ENCODE results near the gene EXOC3. TPM values are rescaled to one million over a fixed set of nuclear protein-coding genes. Genes with fewer than 3 reads are reported as not detected.

Gene EXOC3
- polyA plus RNA-seq, 1 donor from 2014 or later = 27.7 TPM

DNA sequence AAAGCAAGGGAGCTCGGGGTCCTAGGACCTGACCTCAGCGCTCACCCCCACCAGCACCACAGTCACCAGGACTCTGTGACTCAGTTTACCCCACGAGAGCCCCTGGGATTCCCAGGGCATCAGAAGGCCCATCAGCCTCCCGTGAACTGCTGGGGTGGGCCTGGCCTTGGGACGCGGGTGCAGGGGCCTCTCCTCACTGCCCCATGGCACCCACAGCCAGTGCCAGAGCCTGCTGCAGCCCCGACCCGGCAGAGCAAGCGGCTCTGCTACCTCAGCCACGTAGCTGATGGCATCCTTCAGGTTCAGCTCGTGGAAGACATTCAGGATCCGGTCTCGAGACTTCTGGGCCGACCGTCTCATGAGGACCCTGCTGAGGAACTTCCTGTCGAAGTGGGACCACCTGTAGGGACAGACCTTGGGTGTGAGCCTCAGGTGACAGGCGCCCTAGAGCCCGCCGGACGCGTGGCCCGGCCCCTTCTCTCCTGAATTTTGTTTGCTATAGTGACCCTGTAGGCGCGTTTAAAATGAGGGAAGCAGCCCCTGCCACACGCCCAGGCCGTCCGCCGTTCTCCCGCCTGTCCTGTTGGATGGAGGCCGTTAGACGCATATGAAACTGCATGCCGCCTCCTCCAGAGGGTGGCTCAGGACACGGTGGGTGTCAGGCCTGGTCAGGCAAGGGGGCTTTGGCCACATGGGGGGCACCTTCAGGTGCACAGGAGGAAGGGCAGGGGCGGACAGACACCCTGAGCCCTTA lies 36.8 kb downstream of the EXOC3 start:
- no peaks in the 10 kb centered on the region for H4K20me1 ChIP-seq (ENCODE audit: insufficient read depth)
- H3K4me2 ChIP-seq (ENCODE audit: low read length) = no peak overlapping the region
- no peak overlapping the region for H3K9ac ChIP-seq (ENCODE audit: low read length)
- no peak overlapping the region for H3K4me3 ChIP-seq (ENCODE audit: low read length)
- no peaks in the 10 kb centered on the region for H3K27me3 ChIP-seq (ENCODE audit: insufficient read depth, low read depth, low read length)
- H3F3A ChIP-seq (ENCODE audit: insufficient read depth, low read length, poor library complexity, severe bottlenecking) = no peaks in the 10 kb centered on the region
- H3K36me3 ChIP-seq (ENCODE audit: insufficient read depth, low read length) = no peaks in the 10 kb centered on the region
- no peaks in the 10 kb centered on the region for H3K79me2 ChIP-seq (replicated peaks; ENCODE audit: insufficient read depth, low read length)
- TF ChIP-seq SMC3 (conservative IDR thresholded peaks at IDR 0.05; ENCODE audit: poor library complexity) (no peak), EZH2 (IDR thresholded peaks at IDR 0.05; ENCODE audit: borderline replicate concordance, insufficient read depth, low read length, poor library complexity, severe bottlenecking) (no peak), POLR2AphosphoS5 (IDR thresholded peaks at IDR 0.05) (no peak), EP300 (conservative IDR thresholded peaks at IDR 0.05; ENCODE audit: poor library complexity, severe bottlenecking) (no peak), TAF1 (IDR thresholded peaks at IDR 0.05; ENCODE audit: low read depth) (no peak), RAD21 (conservative IDR thresholded peaks at IDR 0.05) (no peak), MXI1 (conservative IDR thresholded peaks at IDR 0.05; ENCODE audit: poor library complexity, severe bottlenecking) (no peak)
- TF ChIP-seq, protein P1, sequence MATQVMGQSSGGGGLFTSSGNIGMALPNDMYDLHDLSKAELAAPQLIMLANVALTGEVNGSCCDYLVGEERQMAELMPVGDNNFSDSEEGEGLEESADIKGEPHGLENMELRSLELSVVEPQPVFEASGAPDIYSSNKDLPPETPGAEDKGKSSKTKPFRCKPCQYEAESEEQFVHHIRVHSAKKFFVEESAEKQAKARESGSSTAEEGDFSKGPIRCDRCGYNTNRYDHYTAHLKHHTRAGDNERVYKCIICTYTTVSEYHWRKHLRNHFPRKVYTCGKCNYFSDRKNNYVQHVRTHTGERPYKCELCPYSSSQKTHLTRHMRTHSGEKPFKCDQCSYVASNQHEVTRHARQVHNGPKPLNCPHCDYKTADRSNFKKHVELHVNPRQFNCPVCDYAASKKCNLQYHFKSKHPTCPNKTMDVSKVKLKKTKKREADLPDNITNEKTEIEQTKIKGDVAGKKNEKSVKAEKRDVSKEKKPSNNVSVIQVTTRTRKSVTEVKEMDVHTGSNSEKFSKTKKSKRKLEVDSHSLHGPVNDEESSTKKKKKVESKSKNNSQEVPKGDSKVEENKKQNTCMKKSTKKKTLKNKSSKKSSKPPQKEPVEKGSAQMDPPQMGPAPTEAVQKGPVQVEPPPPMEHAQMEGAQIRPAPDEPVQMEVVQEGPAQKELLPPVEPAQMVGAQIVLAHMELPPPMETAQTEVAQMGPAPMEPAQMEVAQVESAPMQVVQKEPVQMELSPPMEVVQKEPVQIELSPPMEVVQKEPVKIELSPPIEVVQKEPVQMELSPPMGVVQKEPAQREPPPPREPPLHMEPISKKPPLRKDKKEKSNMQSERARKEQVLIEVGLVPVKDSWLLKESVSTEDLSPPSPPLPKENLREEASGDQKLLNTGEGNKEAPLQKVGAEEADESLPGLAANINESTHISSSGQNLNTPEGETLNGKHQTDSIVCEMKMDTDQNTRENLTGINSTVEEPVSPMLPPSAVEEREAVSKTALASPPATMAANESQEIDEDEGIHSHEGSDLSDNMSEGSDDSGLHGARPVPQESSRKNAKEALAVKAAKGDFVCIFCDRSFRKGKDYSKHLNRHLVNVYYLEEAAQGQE (IDR thresholded peaks at IDR 0.05; ENCODE audit: borderline replicate concordance) = no peak
- TF ChIP-seq, protein P2, sequence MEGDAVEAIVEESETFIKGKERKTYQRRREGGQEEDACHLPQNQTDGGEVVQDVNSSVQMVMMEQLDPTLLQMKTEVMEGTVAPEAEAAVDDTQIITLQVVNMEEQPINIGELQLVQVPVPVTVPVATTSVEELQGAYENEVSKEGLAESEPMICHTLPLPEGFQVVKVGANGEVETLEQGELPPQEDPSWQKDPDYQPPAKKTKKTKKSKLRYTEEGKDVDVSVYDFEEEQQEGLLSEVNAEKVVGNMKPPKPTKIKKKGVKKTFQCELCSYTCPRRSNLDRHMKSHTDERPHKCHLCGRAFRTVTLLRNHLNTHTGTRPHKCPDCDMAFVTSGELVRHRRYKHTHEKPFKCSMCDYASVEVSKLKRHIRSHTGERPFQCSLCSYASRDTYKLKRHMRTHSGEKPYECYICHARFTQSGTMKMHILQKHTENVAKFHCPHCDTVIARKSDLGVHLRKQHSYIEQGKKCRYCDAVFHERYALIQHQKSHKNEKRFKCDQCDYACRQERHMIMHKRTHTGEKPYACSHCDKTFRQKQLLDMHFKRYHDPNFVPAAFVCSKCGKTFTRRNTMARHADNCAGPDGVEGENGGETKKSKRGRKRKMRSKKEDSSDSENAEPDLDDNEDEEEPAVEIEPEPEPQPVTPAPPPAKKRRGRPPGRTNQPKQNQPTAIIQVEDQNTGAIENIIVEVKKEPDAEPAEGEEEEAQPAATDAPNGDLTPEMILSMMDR (IDR thresholded peaks at IDR 0.05; ENCODE audit: poor library complexity, severe bottlenecking) = no peak
- no peaks in the 10 kb centered on the region for H3K9me2 ChIP-seq (ENCODE audit: insufficient read depth, low read length)
- no peak overlapping the region for H3K27ac ChIP-seq (ENCODE audit: low read length)
- H2AFZ ChIP-seq (ENCODE audit: low read depth, low read length) = no peak overlapping the region
- H3K9me3 ChIP-seq (ENCODE audit: low read length) = no peaks in the 10 kb centered on the region

DNA sequence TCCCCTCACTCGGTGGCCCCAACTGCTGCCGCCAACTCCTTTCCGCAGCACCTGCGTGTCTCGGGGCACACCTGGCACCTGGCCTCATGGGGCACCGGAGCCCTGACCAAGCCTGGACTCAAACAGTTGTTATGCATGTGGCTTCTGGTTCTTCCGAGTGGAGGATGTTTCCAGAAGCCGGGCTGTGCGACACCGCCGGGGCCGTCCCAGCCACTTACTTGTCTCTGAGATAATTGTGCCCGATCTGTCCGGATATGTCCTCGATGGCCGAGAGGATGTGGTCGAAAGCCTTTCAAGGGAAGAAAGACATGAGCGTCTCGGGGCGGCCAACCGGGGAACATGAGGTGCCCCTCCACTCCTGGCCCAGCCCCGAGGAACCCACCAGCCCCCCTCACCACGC lies 38.4 kb downstream of the EXOC3 start:
- H3K4me3 ChIP-seq (ENCODE audit: low read length) = no peak overlapping the region
- H3K9ac ChIP-seq (ENCODE audit: low read length) = no peak overlapping the region
- no peaks in the 10 kb centered on the region for H3K27me3 ChIP-seq (ENCODE audit: insufficient read depth, low read depth, low read length)
- H2AFZ ChIP-seq (ENCODE audit: low read depth, low read length) = no peak overlapping the region
- no peaks in the 10 kb centered on the region for H3K36me3 ChIP-seq (ENCODE audit: insufficient read depth, low read length)
- no peaks in the 10 kb centered on the region for H3K79me2 ChIP-seq (replicated peaks; ENCODE audit: insufficient read depth, low read length)
- H3F3A ChIP-seq (ENCODE audit: insufficient read depth, low read length, poor library complexity, severe bottlenecking) = no peaks in the 10 kb centered on the region
- no peak overlapping the region for H3K27ac ChIP-seq (ENCODE audit: low read length)
- H3K9me2 ChIP-seq (ENCODE audit: insufficient read depth, low read length) = no peaks in the 10 kb centered on the region
- H4K20me1 ChIP-seq (ENCODE audit: insufficient read depth) = no peaks in the 10 kb centered on the region
- no peaks in the 10 kb centered on the region for H3K9me3 ChIP-seq (ENCODE audit: low read length)
- H3K4me2 ChIP-seq (ENCODE audit: low read length) = no peak overlapping the region
- TF ChIP-seq TAF1 (IDR thresholded peaks at IDR 0.05; ENCODE audit: low read depth) (no peak), POLR2AphosphoS5 (IDR thresholded peaks at IDR 0.05) (no peak)

All from neural cell (in vitro differentiated cells).